ENCODE measurements around the gene CD164L2.

CD164L2 gene

GRCh38 chr1:27405598-27406361, 22.6 kb upstream of the CD164L2 start:
- in situ Hi-C loops (cut with HindIII; ENCODE audit: low sequenced_read_pairs): loop anchor here (25.0 kb wide), 1 partner anchor 182 kb away; no protein-coding TSS in a partner anchor

GRCh38 chr1:27405074-27405473, 21.9 kb upstream of the CD164L2 start:
- in situ Hi-C loops (cut with HindIII; ENCODE audit: low sequenced_read_pairs): loop anchor here (25.0 kb wide), 1 partner anchor 182 kb away; no protein-coding TSS in a partner anchor

- in situ Hi-C loops (cut with HindIII; ENCODE audit: low sequenced_read_pairs): loop anchor here (25.0 kb wide), 1 partner anchor 183 kb away; no protein-coding TSS in a partner anchor
Measured at GRCh38 chr1:27403931-27404330, 20.8 kb upstream of the CD164L2 start.

- in situ Hi-C loops (cut with HindIII; ENCODE audit: low sequenced_read_pairs): loop anchor here (25.0 kb wide), 1 partner anchor 184 kb away; no protein-coding TSS in a partner anchor
Measured at GRCh38 chr1:27403065-27403726, 20.1 kb upstream of the CD164L2 start.

GRCh38 chr1:27402349-27402754, 19.2 kb upstream of the CD164L2 start:
- in situ Hi-C loops (cut with HindIII; ENCODE audit: low sequenced_read_pairs): loop anchor here (25.0 kb wide), 1 partner anchor 185 kb away; no protein-coding TSS in a partner anchor

GRCh38 chr1:27400963-27401341, 17.8 kb upstream of the CD164L2 start:
- in situ Hi-C loops (cut with HindIII; ENCODE audit: low sequenced_read_pairs): loop anchor here (25.0 kb wide), 1 partner anchor 186 kb away; no protein-coding TSS in a partner anchor

GRCh38 chr1:27400082-27400962, 17.2 kb upstream of the CD164L2 start:
- in situ Hi-C loops (cut with HindIII; ENCODE audit: low sequenced_read_pairs): loop anchor here (25.0 kb wide), 1 partner anchor 187 kb away; no protein-coding TSS in a partner anchor

- in situ Hi-C loops (cut with HindIII; ENCODE audit: low sequenced_read_pairs): loop anchor here (25.0 kb wide), 1 partner anchor 188 kb away; no protein-coding TSS in a partner anchor
Measured at GRCh38 chr1:27399251-27400025, 16.3 kb upstream of the CD164L2 start.

GRCh38 chr1:27398405-27399149, 15.4 kb upstream of the CD164L2 start:
- in situ Hi-C loops (cut with HindIII; ENCODE audit: low sequenced_read_pairs): no loop called here

- in situ Hi-C loops (cut with HindIII; ENCODE audit: low sequenced_read_pairs): no loop called here
Measured at GRCh38 chr1:27397749-27398148, 14.6 kb upstream of the CD164L2 start.

GRCh38 chr1:27397110-27397509, 14.0 kb upstream of the CD164L2 start:
- in situ Hi-C loops (cut with HindIII; ENCODE audit: low sequenced_read_pairs): no loop called here

- in situ Hi-C loops (cut with HindIII; ENCODE audit: low sequenced_read_pairs): no loop called here
Measured at GRCh38 chr1:27395441-27396195, 12.5 kb upstream of the CD164L2 start.

- in situ Hi-C loops (cut with HindIII; ENCODE audit: low sequenced_read_pairs): no loop called here
Measured at GRCh38 chr1:27394925-27395324, 11.8 kb upstream of the CD164L2 start.

GRCh38 chr1:27394282-27394658, 11.1 kb upstream of the CD164L2 start:
- in situ Hi-C loops (cut with HindIII; ENCODE audit: low sequenced_read_pairs): no loop called here

- in situ Hi-C loops (cut with HindIII; ENCODE audit: low sequenced_read_pairs): no loop called here
Measured at GRCh38 chr1:27393641-27394281, 10.6 kb upstream of the CD164L2 start.

- in situ Hi-C loops (cut with HindIII; ENCODE audit: low sequenced_read_pairs): no loop called here
Measured at GRCh38 chr1:27392778-27393635, 9.9 kb upstream of the CD164L2 start.

GRCh38 chr1:27392096-27392777, 9.1 kb upstream of the CD164L2 start, which contains the start of gene GPR3:
Gene GPR3 (plus strand): TSS chr1:27392622. CDS start chr1:27393799, 1,177 bp downstream.
- in situ Hi-C loops (cut with HindIII; ENCODE audit: low sequenced_read_pairs): no loop called here

Data from DLD1 (cell line).